Measurements from ENCODE around the gene WDR81.

GRCh38 chr17:1787301-1787902 is 62.9 kb downstream of the WDR81 start:
- TF ChIP-seq CTCF (IDR thresholded peaks at IDR 0.05) (no peak), POLR2A (IDR thresholded peaks at IDR 0.05) (no peak)

All from testis (tissue), 2 donors.